ENCODE measurements around the gene PPP6C.
"Not testable (repeated sequence)": the region's sequence is repeated elsewhere in the genome, so short reads cannot be mapped to it uniquely, and the experiment has no call there.

PPP6C gene

DNA sequence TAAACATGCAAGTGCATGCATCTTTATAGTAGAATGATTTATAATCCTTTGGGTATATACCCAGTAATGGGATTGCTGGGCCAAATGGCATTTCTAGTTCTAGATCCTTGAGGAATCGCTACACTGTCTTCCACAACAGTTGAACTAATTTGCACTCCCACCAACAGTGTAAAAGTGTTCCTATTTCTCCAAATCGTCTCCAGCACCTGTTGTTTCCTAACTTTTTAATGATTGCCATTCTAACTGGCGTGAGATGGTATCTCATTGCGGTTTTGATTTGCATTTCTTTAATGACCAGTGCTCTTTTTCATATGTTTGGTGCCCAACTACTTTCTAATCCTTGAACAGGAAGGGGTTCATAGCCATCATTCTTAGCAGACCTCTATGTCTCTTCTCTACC is 7.8 kb downstream of the PPP6C start:
- not testable (repeated sequence) for DNase-seq

DNA sequence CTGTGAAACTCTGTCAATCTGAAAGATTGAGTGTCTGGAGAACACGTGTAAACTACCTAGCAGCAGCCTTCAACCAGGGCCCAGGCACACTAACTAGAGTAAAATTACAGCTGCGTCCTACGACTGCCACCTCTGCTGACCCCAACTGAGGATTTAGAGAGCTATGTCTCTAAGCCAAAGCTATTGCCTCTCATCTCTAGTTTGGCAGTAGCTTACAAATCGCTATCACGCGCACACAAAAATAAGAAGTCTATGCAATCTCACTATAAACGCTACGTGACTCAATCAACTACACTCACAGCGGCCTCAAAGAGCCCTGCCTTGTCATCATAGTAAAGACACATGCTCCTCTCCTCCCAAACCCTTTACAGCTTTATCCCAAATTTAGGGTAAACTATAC is 8.7 kb downstream of the PPP6C start:
- DNase-seq, result no peak

DNA sequence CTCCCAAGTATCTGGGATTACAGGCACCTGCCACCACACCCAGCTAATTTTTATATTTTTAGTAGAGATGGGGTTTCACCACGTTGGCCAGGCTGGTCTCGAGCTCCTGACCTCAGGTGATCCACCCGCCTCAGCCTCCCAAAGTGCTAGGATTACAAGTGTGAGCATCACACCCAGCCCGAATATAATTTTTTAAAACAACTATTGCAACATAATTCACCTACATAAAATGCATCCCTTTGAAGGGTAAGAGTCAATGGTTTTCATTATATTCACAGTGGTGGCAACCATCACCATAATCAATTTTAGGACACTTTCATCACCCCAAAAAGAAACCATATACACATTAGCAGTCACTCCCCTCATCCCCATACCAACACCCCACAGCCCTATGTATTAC is 9.8 kb downstream of the PPP6C start:
- not testable (repeated sequence) for DNase-seq

DNA sequence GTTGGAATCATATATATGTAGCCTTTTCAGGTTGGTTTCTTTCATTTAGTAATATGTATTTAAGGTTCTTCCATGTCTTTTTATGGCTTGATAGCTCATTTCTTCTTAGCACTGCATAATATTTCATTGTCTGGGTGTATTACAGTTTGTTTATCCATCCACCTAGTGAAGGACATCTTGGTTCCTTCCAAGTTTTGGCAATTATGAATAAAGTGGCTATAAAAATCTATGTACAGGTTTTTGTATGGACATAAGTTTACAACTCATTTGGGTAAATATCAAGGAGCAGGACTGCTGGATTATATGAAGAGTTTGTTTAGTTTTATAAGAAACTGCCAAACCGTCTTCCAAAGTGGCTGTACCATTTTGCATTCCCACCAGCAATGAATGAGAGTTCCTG is 11.7 kb downstream of the PPP6C start:
- no peak for DNase-seq

DNA sequence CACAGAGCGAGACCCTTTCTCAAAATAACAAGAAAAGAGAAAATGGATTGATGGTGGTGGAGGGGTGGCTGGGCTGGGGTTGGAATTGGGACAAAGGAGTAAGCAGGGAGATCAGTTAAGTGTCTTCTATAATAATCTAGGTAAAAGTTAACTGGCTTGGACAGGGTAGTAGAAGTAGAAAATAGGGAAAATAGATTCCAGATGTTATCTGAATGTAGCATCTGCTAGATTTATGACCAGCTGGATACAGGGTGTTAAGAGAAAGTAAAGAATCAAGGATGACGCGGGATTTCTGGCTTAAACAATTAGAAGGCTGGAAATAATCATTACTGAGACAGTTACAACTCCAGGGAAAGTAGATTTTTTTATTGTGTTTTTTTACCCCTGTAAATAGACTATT is 13.0 kb downstream of the PPP6C start:
- DNase-seq, result no peak

DNA sequence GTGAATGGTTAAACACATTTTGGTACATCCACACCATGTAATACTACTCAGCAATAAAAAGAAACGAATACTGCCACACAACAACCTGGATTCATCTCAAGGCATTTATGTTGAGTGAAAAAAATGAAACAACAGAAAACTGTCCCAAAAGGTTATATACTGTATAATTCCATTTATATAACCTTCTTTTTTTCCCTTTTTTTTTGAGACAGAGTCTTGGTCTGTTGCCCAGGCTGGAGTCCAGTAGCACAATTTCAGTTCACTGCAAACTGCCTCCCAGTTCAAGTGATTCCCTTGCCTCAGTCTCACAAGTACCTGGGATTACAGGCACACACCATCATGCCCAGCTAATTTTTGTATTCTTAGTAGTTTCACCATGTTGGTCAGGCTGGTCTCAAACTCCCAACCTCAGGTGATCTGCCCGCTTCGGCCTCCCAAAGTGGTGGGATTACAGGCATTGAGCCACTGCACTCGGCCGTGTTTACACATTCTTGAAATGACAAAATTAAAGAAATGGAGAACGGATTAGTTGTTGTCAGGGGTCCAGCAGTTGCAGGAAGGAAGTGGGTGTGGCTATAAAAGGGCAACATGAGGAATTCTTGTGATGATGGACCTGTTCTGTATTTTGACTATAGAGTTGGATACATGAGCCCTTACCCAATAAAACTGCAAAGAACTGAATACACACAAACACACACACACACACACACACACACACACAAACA is 17.4 kb downstream of the PPP6C start:
- no peak for DNase-seq

DNA sequence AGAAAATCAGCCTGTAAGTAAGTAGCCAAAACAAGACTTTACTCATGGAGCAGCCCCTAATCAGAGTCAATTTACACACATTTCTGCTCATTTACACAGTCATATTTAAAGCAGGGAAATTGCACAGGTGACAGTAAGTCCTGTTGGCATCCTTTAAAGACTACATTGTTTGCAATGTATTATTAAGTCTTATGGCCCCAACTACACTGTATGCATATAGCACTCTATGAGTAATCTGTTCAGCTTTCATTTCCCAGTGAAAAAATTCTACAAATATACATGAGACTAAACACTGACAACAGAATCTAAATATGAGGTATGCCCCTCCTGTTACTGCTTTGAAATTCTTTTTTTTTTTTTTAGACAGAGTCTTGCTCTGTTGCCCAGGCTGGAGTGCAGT is 19.7 kb downstream of the PPP6C start:
- no peak for DNase-seq

DNA sequence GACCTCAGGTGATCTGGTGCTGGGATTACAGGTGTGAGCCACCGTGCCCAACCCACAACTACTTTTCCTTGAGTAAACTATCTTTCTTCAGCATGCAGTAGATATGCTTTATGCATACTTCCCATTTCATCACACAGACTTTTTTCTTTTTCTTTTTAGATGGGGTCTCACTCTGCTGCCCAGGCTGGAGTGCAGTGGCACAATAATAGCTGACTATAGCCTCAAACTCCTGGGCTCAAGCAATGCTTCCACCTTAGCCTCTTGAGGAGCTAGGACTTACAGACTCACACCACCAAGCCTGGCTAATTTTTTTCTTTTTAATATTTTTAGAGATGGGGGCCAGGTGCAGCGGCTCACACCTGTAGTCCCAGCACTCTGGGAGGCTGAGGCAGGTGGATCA is 22.8 kb downstream of the PPP6C start:
- DNase-seq, result no peak

DNA sequence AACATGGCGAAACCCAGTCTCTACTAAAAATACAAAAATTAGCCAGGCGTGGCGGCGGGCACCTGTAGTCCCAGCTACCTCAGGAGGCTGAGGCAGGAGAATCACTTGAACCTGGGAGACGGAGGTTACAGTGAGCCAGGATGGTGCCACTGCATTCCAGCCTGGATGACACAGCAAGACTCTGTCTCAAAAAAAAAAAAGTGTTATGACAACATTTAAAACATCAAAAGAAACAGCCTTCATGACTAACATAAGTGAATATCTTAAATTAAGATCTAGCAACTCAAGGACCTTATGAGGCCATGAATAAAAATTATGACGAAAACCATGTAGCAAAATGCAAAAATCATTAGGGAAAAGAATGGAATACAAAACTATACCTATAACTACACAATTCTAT is 26.7 kb downstream of the PPP6C start:
- not testable (repeated sequence) for DNase-seq

DNA sequence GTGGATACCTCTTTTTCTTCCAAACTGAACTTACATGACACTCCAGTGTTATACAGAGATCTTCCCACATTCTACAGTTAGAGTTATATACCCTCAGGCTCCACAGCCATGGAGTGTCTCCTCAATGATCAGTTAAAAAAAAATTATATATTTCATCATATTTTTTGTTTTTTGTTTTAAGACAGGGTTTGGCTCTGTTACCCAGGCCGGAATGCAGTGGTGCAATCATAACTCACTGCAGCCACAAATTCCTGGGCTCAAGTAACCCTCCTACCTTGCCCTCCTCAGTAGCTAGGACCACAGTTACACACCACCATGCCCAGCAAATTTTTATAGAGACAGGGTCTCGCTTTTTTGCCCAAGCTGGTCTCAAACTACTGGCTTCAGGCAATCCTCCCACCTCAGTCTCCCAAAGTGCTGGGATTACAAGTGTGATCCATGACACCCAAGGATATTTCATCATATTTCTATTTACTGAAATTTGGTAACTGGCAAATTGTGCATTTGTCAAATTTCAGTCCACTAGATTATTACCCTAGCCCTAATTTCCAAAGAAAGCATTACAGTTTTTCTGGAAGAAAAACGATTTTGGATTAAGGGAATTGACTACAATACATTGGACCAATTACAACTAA is 28.2 kb downstream of the PPP6C start:
- no peak for DNase-seq

DNA sequence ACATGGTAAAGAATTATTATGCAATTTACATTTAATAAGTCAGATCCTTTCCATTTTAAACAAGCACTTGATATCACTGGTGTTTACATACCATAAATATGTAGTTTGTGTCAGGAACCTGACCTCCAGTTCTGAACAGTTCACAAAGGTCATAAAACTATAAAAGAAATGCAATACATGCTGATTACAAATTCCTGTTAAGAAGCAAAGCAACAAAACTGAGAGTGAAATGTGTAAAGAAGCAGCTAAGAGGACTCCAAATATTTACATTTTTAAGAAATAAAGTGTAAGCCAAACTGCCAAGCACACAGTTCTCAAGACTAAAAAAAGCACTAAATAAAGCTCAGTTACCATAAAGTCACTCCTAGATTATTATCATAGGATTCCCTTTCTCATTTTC is 28.9 kb downstream of the PPP6C start:
- DNase-seq, result no peak

DNA sequence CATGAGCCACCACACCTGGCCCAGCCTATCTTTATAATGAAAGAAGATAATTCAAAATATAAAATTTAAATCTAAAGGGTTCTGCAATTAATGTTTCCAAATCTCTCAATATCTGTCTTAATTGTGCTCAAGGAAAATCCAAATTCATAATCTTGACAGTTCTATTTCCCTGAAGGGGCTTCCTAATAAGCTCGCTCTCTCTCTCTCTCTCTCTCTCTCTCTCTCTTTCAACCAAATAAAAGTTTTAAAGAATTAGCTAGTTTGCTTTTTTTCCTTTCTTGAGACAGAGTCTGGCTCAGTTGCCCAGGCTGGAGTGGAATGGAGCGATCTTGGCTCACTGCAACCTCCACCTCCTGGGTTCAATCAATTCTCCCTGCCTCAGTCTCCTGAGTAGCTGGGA is 33.1 kb downstream of the PPP6C start:
- DNase-seq, result no peak

DNA sequence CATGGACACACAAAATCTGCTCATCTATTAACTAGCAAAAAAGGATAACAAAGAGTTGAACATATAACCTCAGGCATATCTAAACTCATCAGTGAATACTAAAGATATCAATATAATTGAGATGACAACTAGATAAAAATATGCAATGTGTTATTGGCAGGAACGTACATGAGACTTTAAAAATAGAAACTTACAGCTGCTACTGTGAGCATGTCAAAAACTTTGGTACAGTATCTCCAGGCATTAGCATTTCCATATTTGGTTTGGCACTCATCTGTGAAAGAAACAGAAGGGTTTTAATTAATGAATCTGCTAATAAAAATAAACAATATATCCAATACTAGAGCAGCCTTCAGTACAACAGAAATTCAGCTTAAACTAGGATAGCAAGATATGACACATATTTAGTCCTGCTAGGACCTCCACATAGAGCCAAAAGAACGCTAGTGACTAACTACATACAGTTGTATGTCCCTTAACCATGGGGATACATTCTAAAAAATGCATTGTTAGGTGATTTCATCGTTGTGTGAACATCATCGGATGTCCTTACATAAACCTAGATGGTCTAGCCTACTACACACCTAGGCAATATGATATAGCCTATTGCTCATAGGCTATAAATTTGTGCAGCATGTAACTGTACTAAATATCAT is 35.8 kb downstream of the PPP6C start:
- DNase-seq, result no peak

DNA sequence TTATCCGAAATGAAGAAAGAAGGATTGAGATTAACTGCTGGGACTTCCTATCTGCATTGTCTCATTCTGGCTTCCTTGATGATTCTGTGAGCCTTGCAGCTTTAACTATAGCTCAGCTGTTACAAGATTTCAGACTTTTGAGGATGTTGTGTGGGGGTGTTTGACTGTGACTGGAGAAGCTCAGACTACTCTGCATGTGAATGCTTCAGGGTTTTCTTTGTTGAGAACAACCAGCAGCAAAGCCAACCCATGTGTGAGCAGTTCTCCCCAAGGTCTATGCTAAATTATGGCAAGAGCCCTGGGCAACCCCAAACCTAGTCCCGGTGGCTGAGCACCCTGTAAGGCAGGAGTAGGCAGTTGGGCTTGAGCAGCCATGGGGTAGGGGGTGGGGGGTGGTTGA is 37.9 kb downstream of the PPP6C start:
- no peak for DNase-seq

DNA sequence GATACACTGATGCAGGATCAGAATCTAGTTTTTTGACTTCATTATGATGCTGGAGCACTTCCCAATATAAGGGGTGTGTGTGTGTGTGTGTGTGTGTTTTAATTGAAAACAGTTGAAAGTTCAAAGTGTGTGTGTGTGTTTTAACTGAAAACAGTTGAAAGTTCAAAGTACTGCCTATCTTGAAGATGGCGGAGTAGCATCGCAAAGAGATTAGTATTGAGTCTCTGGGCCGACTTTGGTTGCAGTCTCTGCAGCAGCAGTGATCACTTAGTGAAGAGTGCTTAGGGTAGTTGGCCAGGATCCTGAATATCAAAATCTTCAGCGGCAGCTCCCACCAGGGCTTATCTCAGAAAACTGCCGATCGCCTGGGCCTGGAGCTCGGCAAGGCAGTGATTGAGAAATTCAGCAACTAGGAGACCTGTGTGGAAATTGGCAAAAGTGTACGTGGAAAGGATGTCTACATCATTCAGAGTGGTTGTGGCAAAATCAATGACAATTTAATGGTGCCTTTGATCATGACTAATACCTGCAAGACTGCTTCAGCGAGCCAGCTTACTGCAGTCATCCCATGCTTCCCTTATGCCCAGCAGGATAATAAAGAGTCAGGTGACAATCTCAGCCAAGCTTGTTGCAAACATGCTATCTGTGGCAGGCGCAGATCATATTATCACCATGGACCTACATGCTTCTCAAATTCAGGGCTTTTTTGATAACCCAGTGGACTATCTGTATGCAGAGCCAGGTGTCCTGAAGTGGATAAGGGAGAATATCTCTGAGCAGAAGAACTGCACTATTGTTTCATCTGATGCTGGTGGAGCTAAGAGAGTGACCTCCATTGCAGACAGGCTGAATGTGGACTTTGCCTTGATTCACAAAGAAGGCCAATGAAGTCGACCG is 39.0 kb downstream of the PPP6C start:
- no peak for DNase-seq

DNA sequence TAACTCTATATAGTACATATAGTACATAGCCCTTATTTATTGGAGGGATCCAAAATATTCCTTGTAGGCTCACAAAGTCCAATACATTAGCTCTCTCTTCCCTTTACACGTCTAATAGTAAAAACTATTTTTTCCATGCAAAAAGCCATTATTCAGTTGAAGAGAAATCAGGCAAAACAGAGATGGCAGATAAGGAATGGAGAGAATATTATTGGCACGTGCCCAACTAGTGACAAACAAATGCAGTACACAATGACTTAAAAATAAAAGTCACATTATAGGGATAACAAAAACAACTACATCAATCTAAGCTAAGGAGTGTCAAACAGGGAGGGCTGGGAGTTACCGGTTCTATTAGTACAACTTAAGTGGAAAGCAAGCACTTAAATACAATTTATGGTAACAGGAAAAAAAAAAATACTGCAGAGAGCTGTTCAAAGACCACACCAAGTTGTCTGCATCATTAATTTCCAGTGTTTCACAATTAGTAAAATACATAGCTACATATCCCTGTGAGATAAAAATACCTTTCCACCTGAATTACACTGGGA is 42.1 kb downstream of the PPP6C start:
- no peak for DNase-seq

DNA sequence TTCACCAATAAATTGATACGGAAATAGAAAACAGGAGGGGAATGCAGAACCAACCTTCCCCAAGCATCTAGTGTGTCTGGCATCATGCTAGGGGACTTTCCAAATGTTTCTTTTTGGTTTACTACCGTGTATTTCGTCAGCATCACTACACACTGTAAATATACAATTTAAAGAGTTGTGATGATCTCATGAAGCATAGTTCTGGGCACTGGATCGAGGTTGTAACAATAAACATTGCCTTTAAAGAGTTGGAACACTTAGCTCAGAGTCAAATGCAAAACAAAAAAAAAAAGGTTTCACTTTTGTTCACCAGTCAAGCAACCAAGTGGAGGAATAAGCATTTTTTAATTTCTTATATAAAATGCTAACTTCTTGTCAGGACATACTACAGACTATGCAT is 43.4 kb downstream of the PPP6C start:
- no peak for DNase-seq

DNA sequence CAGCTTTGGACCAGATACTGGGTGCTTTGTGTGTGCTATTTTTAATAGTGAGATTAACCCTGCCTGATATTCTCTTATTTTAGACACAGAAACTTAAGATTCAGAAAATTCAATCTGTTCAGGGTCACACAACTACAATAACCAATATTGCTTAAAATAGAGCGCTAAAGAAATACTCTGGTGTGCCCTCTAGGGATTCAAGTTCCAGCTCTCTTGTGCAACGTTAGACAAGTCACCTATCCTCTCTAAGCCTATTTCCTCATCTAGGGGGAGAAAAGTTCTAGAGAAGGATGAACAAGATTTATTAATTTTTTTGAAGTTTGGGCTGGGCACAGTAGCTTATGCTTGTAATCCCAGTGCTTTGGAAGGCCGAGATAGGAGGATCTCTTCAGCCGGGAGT is 44.2 kb downstream of the PPP6C start:
- no peak for DNase-seq

DNA sequence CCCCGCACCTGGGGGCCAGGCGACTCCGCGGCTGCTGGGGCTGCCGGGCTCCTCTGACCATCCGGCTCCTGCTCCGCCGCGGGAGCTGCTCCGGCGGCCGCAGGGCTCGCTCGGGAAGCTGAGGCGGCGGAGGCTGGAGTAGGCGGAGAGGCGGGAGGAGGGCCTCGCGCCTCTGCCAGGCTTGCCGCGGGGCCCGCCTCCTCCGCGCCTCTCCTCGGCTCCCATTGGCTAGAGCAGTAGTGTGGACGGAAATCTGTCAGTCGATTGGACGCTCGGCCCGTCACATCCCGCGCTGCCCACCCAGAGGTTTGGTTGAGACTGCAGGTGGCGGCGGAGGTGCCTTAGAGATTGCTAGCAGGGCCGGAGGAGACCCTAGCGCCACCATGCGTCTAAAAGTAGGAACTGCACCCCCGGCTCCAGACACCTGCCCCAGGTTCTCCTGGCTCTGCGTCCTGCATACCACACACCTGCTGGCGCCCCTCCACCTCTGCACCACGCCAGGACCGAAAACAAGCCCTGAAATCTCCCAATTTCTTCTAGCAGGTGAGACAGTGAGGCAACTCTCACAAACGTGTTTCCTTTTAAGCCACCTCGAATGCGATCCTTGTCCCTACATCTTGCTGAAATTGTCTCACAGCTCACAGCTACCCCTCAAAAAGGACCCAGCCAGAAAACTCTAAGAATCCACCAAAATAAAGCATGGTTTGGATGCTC is 46.1 kb downstream of the PPP6C start, which contains the start of gene SCAI:
TSS of gene SCAI (minus strand) at position 152 of the 714 bp plus-strand sequence. CDS start at position 61, 91 bp downstream.
- peak; percentile 99 for DNase-seq

DNA sequence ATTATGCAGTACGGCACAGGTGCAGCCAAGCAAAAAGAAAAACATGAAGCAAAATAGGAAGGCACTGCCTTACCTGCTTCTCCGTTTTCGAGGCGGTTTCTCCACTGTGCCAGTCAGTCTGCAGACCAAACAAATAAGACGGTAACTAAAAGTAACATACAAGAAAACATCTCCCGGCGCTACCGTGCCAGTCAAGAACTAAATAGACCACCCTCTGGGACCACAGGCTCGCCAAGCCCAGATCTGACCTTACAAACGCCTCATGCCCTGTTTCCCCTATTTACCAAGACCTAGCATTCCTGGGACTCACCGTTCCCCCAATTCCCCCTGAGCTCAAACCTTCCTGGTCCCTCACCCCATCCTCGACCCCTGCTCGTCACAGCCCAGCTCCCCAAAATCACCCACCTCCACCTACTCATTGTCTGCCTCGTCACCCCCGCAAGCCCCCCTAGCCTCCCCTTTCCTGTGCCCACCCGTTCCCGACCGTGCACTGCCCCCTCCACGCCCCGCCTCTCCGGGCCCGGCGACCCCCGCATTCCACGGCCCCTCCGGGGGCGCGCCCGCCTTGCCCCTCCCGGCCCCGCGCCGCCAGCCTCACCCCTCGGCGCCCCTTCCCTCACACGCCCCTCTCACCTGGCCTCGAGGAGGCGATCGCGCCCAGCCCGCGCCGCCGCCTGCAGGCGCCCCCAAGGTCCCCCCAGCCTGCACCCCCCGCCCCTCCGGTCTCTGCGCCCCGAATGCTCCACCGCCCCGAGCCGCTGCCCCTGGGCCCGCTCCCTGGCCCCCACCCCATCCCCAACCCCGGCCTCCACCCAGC is 46.8 kb downstream of the PPP6C start:
- DNase-seq, result peak; percentile 21

DNA sequence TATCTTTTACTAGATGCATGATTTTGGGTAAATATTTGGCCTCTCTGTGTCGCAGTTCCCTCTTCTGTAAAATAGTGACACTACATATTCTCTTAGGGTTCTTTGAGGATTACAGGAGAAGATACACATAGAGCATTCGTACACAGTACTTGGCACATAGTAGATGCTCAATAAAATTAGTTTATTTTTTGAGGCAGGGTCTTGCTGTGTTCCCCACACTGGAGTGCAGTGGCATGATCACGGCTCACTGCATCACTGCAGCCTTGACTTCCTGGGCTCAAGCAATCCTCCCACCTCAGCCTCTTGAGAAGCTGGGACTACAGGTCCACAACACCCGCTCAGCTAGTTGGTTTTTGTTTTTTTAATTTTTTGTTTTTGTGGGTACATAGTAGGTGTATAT is 47.9 kb downstream of the PPP6C start:
- no peak for DNase-seq

All from NCI-H1105 treated with DMSO at 0.1 percent for 48 hours (cell line).